Esophagus squamous epithelium (tissue), 4 donors: ENCODE data around the gene CPA5.

Source experiments
- POLR2A ChIP-seq, 4 donors: fragments of 450-650 bp; IDR thresholded peaks; one replicate each; pipeline ENCODE4 v1.6.1; 2017; ENCODE audit warnings: antibody characterized with exemption in 4 of 4, mild to moderate bottlenecking in 4 of 4, moderate library complexity in 3 of 4
- TF ChIP-seq, protein P1 (sequence below), 6 experiments: fragments of 450-650 bp in 4 of 6; fragments of 200-600 bp in 2 of 6; sonication (generic) in 2 of 6; IDR thresholded peaks; one replicate each; pipeline ENCODE4 v1.5.1; 2016 to 2019; ENCODE audit warnings: antibody characterized with exemption in 6 of 6, mild to moderate bottlenecking in 4 of 6, moderate library complexity in 4 of 6

DNA sequence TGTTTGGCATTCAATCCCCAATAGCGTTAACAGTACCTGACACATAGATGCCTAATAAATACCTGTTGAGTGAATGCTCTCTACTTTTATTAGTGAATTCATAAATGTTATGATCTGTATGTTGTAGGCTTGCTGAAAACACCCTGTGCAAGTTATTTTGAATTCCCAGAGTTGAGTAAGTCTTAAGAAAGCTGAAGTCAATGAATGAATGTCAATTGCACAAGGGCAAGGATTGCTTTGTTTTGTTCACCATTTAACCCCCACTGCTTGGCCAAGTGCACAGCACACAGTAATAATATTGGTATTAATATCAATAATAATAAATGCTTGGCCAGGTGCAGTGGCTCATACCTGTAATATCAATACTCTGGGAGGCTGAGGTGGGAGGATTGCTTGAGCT is 45.9 kb downstream of the CPA5 start:
- TF ChIP-seq POLR2A (IDR thresholded peaks at IDR 0.05): no peak
- TF ChIP-seq, protein P1, sequence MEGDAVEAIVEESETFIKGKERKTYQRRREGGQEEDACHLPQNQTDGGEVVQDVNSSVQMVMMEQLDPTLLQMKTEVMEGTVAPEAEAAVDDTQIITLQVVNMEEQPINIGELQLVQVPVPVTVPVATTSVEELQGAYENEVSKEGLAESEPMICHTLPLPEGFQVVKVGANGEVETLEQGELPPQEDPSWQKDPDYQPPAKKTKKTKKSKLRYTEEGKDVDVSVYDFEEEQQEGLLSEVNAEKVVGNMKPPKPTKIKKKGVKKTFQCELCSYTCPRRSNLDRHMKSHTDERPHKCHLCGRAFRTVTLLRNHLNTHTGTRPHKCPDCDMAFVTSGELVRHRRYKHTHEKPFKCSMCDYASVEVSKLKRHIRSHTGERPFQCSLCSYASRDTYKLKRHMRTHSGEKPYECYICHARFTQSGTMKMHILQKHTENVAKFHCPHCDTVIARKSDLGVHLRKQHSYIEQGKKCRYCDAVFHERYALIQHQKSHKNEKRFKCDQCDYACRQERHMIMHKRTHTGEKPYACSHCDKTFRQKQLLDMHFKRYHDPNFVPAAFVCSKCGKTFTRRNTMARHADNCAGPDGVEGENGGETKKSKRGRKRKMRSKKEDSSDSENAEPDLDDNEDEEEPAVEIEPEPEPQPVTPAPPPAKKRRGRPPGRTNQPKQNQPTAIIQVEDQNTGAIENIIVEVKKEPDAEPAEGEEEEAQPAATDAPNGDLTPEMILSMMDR (IDR thresholded peaks at IDR 0.05): no peak
